HEK293T (cell line): Measurements from ENCODE around the gene TBRG4.

ENCODE experiments used
- CTCF ChIA-PET: fragments of 350-600 bp; formaldehyde crosslinking; extraction: SDS; loops from one replicate; lab custom pipeline; 2021; ENCODE audit warnings: antibody characterized with exemption, inconsistent platforms; lab: Yijun Ruan, JAX
- POLR2A ChIA-PET: fragments of 350-600 bp; formaldehyde crosslinking; extraction: SDS; loops from one replicate; lab custom pipeline; 2020; ENCODE audit warnings: antibody characterized with exemption, inconsistent platforms; lab: Yijun Ruan, JAX
- DNase-seq: peaks from one replicate; pipeline ENCODE4 v3.0.0; 2012; ENCODE audit warnings: mixed read lengths; ENCODE audit errors: extremely low spot score
- ARNT ChIP-seq: fragments of 450-650 bp; IDR thresholded peaks from 2 replicates; pipeline ENCODE4 v1.6.1; 2017; ENCODE audit warnings: mild to moderate bottlenecking
- BHLHE40 ChIP-seq: fragments of 450-650 bp; IDR thresholded peaks from 2 replicates; pipeline ENCODE4 v1.6.1; 2016; ENCODE audit warnings: mild to moderate bottlenecking, moderate library complexity, borderline replicate concordance
- CTBP1 ChIP-seq: fragments of 450-650 bp; IDR thresholded peaks from 2 replicates; pipeline ENCODE4 v1.6.1; 2016; ENCODE audit warnings: borderline replicate concordance
- ELF4 ChIP-seq: fragments of 450-650 bp; IDR thresholded peaks from 2 replicates; pipeline ENCODE4 v1.6.1; 2017; ENCODE audit warnings: antibody characterized with exemption
- FOXA1 ChIP-seq: fragments of 450-650 bp; IDR thresholded peaks from 2 replicates; pipeline ENCODE4 v1.6.1; 2016; ENCODE audit warnings: mild to moderate bottlenecking
- FOXK2 ChIP-seq: fragments of 450-650 bp; IDR thresholded peaks from 2 replicates; pipeline ENCODE4 v1.6.1; 2016; ENCODE audit warnings: mild to moderate bottlenecking
- FOXM1 ChIP-seq: fragments of 450-650 bp; IDR thresholded peaks from 2 replicates; pipeline ENCODE4 v1.6.1; 2017; ENCODE audit warnings: mild to moderate bottlenecking, borderline replicate concordance
- HDGF ChIP-seq: fragments of 450-650 bp; IDR thresholded peaks from 2 replicates; pipeline ENCODE4 v1.6.1; 2017; ENCODE audit warnings: antibody characterized with exemption, borderline replicate concordance
- L3MBTL2 ChIP-seq: fragments of 450-650 bp; conservative IDR thresholded peaks from 2 replicates; pipeline ENCODE4 v1.6.1; 2016; ENCODE audit warnings: mild to moderate bottlenecking
- LEF1 ChIP-seq: fragments of 450-650 bp; IDR thresholded peaks from 2 replicates; pipeline ENCODE4 v1.6.1; 2017; ENCODE audit warnings: mild to moderate bottlenecking, borderline replicate concordance
- NFRKB ChIP-seq: fragments of 450-650 bp; IDR thresholded peaks from 2 replicates; pipeline ENCODE4 v1.6.1; 2016; ENCODE audit warnings: mild to moderate bottlenecking, moderate library complexity
- SP1 ChIP-seq: fragments of 450-650 bp; IDR thresholded peaks from 2 replicates; pipeline ENCODE4 v1.6.1; 2017
- SUZ12 ChIP-seq: fragments of 450-650 bp; IDR thresholded peaks from 2 replicates; pipeline ENCODE4 v1.6.1; 2016; ENCODE audit warnings: mild to moderate bottlenecking
- TARDBP ChIP-seq: fragments of 450-650 bp; IDR thresholded peaks from 2 replicates; pipeline ENCODE4 v1.6.1; 2016
- ZNF384 ChIP-seq: fragments of 450-650 bp; IDR thresholded peaks from 2 replicates; pipeline ENCODE4 v1.6.1; 2016
- TF ChIP-seq, protein P1 (sequence below): fragments of 450-650 bp; IDR thresholded peaks from 2 replicates; pipeline ENCODE4 v1.6.1; 2016

TBRG4 gene

DNA sequence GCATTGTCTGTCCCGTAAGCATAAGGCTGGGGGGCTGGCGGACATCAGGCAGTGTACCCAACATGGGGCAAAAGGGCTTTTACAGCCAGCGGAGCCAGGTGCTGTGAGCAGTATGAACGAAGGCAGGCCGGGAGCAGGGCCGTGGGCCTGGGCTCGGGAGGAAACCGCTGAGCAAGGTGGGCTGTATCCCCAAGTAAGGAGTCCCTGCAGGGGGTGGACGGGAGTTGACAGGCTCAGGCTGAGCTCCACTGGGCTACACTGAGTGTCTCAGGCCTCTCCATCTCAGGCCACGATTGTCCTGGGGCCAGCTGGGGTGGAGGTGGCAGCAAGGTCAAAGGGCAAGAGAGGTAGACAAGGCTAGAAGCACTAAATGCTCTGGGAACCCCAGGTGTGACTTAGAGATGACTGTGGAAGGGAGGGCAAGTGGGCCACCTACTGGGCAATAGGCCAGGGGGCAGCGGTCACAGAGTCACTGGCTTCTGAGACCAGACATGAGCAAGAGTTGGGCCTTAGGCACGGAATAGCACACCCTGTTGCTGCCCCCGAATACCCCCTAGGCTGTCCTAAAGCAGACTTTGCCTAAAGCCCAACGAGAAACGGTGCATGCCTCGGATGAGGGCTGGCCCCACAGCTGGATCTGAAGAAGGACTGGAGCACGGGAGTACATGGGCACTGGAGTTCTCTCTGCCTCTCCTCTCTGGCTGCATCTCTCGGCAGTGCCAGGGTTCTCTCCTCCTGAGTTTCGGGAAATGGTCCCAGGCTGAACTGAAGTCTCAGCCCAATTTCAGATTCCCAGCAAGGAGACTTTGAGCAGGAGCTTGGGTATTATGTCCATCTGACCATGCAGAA is 35.3 kb upstream of the TBRG4 start:
- no peak for DNase-seq
- POLR2A ChIA-PET: no interaction called here
- no peak for TF ChIP-seq SP1
- no peak for TF ChIP-seq ARNT
- TF ChIP-seq NFRKB: no peak
- no peak for TF ChIP-seq LEF1
- CTCF ChIA-PET: no interaction called here

DNA sequence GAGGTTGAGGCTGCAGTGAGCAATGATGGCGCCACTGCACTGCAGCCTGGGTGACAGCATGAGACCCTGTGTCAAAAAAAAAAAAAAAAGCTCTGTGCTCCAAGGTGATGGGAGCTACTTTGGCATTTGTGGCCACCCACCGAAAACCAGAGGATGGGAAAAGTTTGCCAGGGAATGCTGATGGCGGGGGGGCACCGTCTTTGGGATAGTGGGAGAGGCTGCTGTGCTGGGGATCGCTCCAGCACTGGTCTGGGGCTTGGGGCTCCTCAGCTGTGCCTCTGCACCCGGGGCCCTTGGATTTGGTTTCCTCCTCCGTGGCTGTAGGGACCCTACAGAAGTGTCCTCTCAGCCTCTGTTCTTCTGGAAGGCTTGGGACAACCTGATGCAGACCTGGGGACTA is 34.4 kb upstream of the TBRG4 start:
- POLR2A ChIA-PET: no interaction called here
- CTCF ChIA-PET: no interaction called here
- TF ChIP-seq L3MBTL2: no peak
- TF ChIP-seq FOXA1: no peak
- no peak for TF ChIP-seq LEF1
- TF ChIP-seq NFRKB: no peak
- no peak for TF ChIP-seq TARDBP
- TF ChIP-seq ELF4: no peak
- TF ChIP-seq CTBP1: no peak
- no peak for TF ChIP-seq HDGF
- no peak for TF ChIP-seq SUZ12
- no peak for TF ChIP-seq FOXM1
- TF ChIP-seq, protein P1, sequence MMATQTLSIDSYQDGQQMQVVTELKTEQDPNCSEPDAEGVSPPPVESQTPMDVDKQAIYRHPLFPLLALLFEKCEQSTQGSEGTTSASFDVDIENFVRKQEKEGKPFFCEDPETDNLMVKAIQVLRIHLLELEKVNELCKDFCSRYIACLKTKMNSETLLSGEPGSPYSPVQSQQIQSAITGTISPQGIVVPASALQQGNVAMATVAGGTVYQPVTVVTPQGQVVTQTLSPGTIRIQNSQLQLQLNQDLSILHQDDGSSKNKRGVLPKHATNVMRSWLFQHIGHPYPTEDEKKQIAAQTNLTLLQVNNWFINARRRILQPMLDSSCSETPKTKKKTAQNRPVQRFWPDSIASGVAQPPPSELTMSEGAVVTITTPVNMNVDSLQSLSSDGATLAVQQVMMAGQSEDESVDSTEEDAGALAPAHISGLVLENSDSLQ: no peak
- TF ChIP-seq SP1: no peak
- no peak for DNase-seq

DNA sequence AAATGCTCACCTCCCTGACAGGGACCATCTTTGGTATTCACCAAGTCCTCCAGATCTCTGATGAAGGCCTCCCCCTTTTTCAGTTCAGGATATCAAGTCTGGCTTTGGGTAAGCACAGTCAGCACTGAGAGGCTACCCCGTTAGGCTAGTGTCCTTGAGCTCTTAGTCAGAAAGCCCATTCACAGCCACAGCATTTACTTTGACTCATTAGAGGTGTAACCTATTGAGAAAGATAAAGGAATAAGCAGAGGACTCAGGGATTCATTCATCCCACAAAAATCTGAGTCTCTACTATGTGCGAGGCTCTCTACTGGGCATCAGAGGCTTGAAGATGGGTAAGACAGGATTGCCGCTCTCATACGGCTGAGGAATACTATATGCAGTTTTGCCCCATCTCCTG is 32.1 kb upstream of the TBRG4 start:
- CTCF ChIA-PET: no interaction called here
- TF ChIP-seq, protein P1: no peak
- TF ChIP-seq ELF4: no peak
- no peak for TF ChIP-seq FOXK2
- no peak for TF ChIP-seq L3MBTL2
- no peak for TF ChIP-seq CTBP1
- TF ChIP-seq HDGF: no peak
- TF ChIP-seq SUZ12: no peak
- TF ChIP-seq ARNT: no peak
- no peak for TF ChIP-seq ZNF384
- TF ChIP-seq NFRKB: no peak
- no peak for TF ChIP-seq TARDBP
- no peak for TF ChIP-seq SP1
- no peak for TF ChIP-seq FOXA1
- TF ChIP-seq BHLHE40: no peak
- no peak for TF ChIP-seq LEF1
- DNase-seq: no peak
- POLR2A ChIA-PET: no interaction called here

DNA sequence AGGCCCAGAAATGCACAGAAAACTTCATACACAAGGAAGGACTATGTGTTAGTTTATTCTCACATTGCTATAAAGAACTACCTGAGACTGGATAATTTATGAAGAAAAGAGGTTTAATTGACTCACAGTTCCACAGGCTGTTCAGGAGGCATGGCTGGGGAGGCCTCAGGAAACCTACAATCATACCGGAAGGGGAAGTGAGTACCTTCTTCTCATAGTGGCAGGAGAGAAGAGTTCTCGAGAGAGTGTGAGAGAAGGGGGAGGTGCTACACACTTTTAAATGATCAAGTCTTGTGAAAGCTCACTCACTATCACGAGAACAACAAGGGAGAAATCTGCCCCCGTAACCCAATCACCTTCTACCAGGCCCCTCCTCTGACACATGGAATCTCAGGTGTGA is 29.3 kb upstream of the TBRG4 start:
- ChIA-PET POLR2A (no interaction called here), CTCF (no interaction called here)
- TF ChIP-seq FOXM1: no peak
- no peak for TF ChIP-seq ZNF384
- TF ChIP-seq NFRKB: no peak
- no peak for TF ChIP-seq LEF1
- TF ChIP-seq SUZ12: no peak
- no peak for TF ChIP-seq SP1
- no peak for TF ChIP-seq TARDBP
- TF ChIP-seq, protein P1: no peak
- no peak for TF ChIP-seq FOXA1
- no peak for TF ChIP-seq HDGF
- TF ChIP-seq CTBP1: no peak
- TF ChIP-seq BHLHE40: no peak
- TF ChIP-seq FOXK2: no peak
- no peak for TF ChIP-seq ELF4
- TF ChIP-seq ARNT: no peak
- no peak for TF ChIP-seq L3MBTL2
- DNase-seq: no peak

DNA sequence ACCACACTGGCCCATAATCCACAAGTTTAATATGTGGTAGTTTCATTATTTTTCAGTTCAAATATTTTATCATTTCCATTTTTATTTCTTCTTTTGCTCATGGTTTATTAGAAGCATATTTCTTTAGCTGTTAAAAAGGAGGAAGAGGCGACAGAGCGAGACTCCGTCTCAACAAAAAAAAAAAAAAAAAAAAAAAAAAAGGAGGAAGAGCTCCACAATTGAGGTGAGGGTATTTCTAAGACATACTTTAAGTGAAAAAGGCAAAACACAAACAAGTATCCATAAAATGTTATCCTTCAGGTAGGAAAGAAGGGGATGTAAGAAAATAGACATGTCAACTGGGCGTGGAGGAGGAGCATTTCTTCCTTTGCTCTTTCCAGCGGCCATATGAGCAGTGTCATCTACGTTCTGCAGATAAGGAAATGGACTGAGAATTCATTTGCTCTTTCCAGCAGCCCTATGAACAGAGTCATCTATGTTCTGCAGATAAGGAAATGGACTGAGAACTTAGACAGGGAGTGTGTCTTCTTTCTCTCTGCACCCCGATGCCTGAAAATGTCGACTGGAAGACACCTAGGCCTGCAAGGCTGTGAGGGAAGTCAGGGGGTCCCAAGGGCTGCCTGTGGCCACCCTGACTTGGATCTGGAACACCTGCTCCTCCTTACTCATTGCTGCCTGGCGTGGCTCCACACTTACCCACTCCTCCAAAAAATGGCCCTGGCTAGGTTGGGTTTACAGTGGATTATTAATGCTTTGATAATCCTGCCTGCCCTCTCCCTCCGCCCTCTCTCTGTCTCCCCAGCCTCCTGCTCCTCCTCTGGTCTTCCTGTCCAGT is 27.2 kb upstream of the TBRG4 start:
- no peak for DNase-seq
- ChIA-PET CTCF (interaction anchor here (4.3 kb wide), 1 partner anchor 165 kb away, joined by 76 read pairs; no protein-coding TSS in a partner anchor), POLR2A (no interaction called here)
- TF ChIP-seq TARDBP (no peak), FOXA1 (no peak), LEF1 (no peak), HDGF (no peak), ARNT (no peak), NFRKB (no peak), SP1 (no peak), FOXM1 (no peak), L3MBTL2 (no peak), FOXK2 (no peak), ELF4 (no peak)
